ENCODE measurements around the gene CDKN2D.

The CDKN2D gene

DNA sequence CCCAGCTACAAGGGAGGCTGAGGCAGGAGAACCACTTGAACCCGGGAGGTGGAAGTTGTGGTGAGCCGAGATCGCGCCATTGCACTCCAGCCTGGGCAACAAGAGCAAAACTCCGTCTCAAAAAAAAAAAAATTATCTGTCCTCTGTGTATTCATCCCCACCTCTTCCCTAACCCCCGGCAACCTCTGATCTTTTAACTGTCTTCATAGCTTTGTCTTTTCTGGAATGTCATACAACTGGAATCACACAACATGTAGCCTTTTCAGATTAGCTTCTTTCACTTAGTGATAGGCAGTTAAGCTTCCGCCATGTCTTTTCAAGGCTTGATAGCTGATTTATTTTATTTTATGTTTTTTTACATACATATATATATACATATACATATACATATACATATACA is 43.1 kb downstream of the CDKN2D start:
- no peak for DNase-seq (ENCODE audit: extremely low read depth, insufficient read length)
- Histone ChIP-seq H3K4me3 (replicated peaks; ENCODE audit: low read depth, low read length) (no peak overlapping the region), H3K36me3 (ENCODE audit: control insufficient read depth, insufficient read depth, low read length) (no peaks in the 10 kb centered on the region), H3K27me3 (replicated peaks; ENCODE audit: control insufficient read depth, insufficient read depth, low read length) (no peaks in the 10 kb centered on the region; the same call in 1 of the 2 replicates)
- no peak for TF ChIP-seq CTCF (IDR thresholded peaks at IDR 0.05; ENCODE audit: insufficient read depth, low read length, poor library complexity, severe bottlenecking)

DNA sequence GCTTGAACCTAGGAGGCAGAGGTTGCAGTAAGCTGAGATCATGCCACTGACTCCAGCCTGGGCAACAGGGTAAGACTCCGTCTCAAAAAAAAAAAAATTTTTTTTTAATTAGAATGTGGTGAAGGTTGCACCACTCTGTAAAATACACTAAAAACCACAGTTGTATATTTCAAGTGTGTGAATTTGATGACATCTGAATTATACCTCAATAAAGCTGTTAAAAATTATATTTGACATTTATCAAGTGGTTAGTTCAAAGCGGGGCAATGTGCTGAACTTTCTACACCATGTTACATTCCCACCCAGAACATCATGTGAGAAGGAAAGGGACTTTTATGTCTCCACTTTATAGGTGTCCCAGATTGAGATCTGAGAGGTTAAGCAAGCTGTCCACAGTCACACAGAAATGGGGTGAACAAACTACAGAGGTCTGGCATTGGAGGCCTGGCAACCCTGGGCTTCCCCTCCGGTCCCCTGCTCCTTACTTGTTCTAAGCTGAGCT is 45.6 kb downstream of the CDKN2D start:
- TF ChIP-seq CTCF (IDR thresholded peaks at IDR 0.05; ENCODE audit: insufficient read depth, low read length, poor library complexity, severe bottlenecking) = no peak
- Histone ChIP-seq H3K27me3 (replicated peaks; ENCODE audit: control insufficient read depth, insufficient read depth, low read length) (peaks cover 1% of the 10 kb centered on the region), H3K36me3 (ENCODE audit: control insufficient read depth, insufficient read depth, low read length) (no peaks in the 10 kb centered on the region), H3K4me3 (replicated peaks; ENCODE audit: low read depth, low read length) (no peak overlapping the region)
- no peak for DNase-seq (ENCODE audit: extremely low read depth, insufficient read length)

GRCh38 chr19:10521461-10522171 is 47.2 kb downstream of the CDKN2D start:
- TF ChIP-seq CTCF (IDR thresholded peaks at IDR 0.05; ENCODE audit: insufficient read depth, low read length, poor library complexity, severe bottlenecking) = no peak
- Histone ChIP-seq H3K36me3 (ENCODE audit: control insufficient read depth, insufficient read depth, low read length) (no peaks in the 10 kb centered on the region), H3K27me3 (replicated peaks; ENCODE audit: control insufficient read depth, insufficient read depth, low read length) (peaks cover 7% of the 10 kb centered on the region), H3K4me3 (replicated peaks; ENCODE audit: low read depth, low read length) (no peak overlapping the region)
- no peak for DNase-seq (ENCODE audit: extremely low read depth, insufficient read length)

DNA sequence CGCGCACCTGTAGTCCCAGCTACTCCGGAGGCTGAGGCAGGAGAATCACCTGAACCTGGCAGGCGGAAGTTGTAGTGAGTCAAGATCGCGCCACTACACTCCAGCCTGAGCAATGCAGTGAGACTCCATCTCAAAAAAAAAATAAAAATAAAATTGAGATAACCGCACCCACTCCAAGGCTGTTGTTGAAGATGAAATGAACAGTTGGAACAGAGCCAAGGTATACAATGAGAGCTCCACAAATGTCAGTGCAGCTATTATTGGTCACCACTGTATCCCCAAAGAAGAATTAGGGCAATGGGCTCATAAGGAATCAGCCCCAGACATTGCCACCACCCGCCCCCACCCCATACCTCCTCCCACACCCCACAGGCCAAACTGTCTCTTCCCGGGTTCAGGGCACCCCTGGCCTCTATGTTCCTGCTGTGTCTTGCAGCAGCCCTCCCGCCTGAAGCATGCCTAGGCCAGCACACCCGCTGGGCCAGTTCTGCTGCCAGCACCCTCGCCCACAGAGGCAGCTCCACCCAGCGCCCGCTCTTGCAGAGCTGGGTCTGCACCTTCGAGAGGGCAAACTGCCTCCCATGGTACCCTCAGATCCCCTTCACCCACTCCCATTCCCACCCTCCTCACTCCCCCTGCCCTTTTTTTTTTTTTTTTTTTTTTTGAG is 48.0 kb downstream of the CDKN2D start:
- Histone ChIP-seq H3K27me3 (replicated peaks; ENCODE audit: control insufficient read depth, insufficient read depth, low read length) (peaks cover 7% of the 10 kb centered on the region), H3K36me3 (ENCODE audit: control insufficient read depth, insufficient read depth, low read length) (no peaks in the 10 kb centered on the region), H3K4me3 (replicated peaks; ENCODE audit: low read depth, low read length) (no peak overlapping the region)
- DNase-seq (ENCODE audit: extremely low read depth, insufficient read length) = no peak
- no peak for TF ChIP-seq CTCF (IDR thresholded peaks at IDR 0.05; ENCODE audit: insufficient read depth, low read length, poor library complexity, severe bottlenecking)

- H3K27me3 ChIP-seq (replicated peaks; ENCODE audit: control insufficient read depth, insufficient read depth, low read length) = peaks cover 7% of the 10 kb centered on the region
- TF ChIP-seq CTCF (IDR thresholded peaks at IDR 0.05; ENCODE audit: insufficient read depth, low read length, poor library complexity, severe bottlenecking) = no peak
- no peak for DNase-seq (ENCODE audit: extremely low read depth, insufficient read length)
These were observed 49.4 kb downstream of the CDKN2D start for GRCh38 chr19:10519421-10519820.

More at GRCh38 chr19:10519421-10519820, 49.4 kb downstream of the CDKN2D start:
- Histone ChIP-seq H3K36me3 (ENCODE audit: control insufficient read depth, insufficient read depth, low read length) (no peaks in the 10 kb centered on the region), H3K4me3 (replicated peaks; ENCODE audit: low read depth, low read length) (no peak overlapping the region)
